RWPE1 (cell line): Measurements from ENCODE around the gene PLIN1.

Source experiments
- CTCF ChIA-PET: fragments of 350-600 bp; sonication (Branson Sonifier 250); formaldehyde crosslinking; extraction: SDS; loops from one replicate; lab custom pipeline; 2021; lab: Yijun Ruan, JAX
- POLR2A ChIA-PET: fragments of 400-600 bp; formaldehyde crosslinking; extraction: SDS; loops from one replicate; lab custom pipeline; 2020; ENCODE audit warnings: antibody characterized with exemption; ENCODE audit not compliant: low non-redundant PET; lab: Yijun Ruan, JAX
- DNase-seq: peaks from one replicate; pipeline ENCODE4 v3.0.0; 2012; ENCODE audit warnings: low spot score
- H3K27ac ChIP-seq: fragments of 450-650 bp; 2 replicates; pipeline ENCODE4 v1.5.1; 2017
- TF ChIP-seq, protein P1 (sequence below): fragments of 450-650 bp; conservative IDR thresholded peaks from 2 replicates; pipeline ENCODE4 v1.5.1; 2017; ENCODE audit warnings: low read depth, mild to moderate bottlenecking

Gene PLIN1

DNA sequence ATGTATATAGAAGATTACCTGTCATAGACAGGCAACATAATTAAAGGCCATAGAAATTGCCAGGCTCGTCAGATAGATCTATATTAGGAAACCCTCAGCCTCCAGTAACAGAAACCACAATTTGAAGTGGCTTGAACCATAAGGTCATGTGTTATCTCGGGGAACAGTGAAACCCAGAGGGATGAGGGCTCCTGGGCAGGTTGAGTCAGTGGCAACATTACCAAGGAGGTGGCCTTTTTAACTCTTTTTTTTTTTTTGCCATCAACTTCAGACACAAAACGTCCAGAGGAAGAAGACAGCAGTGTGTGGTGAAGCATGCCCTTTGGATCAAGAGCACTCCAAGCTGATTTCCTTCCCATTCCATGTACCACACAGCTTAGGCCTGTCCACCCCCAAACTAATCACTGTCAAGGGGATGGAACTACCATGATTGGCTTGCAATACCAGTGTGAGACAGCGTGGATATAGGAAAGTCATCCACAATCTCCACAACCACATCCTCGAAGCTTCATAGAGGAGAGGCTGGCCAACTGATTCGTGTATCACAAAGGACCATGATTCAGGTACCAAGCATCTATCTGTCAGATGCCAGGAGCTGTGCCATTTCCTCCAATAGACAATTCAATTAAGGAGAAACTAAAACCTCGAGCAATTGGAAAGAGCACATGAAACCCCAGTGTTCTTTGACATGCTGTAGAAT lies 22.9 kb downstream of the PLIN1 start:
- TF ChIP-seq, protein P1, sequence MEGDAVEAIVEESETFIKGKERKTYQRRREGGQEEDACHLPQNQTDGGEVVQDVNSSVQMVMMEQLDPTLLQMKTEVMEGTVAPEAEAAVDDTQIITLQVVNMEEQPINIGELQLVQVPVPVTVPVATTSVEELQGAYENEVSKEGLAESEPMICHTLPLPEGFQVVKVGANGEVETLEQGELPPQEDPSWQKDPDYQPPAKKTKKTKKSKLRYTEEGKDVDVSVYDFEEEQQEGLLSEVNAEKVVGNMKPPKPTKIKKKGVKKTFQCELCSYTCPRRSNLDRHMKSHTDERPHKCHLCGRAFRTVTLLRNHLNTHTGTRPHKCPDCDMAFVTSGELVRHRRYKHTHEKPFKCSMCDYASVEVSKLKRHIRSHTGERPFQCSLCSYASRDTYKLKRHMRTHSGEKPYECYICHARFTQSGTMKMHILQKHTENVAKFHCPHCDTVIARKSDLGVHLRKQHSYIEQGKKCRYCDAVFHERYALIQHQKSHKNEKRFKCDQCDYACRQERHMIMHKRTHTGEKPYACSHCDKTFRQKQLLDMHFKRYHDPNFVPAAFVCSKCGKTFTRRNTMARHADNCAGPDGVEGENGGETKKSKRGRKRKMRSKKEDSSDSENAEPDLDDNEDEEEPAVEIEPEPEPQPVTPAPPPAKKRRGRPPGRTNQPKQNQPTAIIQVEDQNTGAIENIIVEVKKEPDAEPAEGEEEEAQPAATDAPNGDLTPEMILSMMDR: no peak
- POLR2A ChIA-PET: no interaction called here
- DNase-seq: no peak
- H3K27ac ChIP-seq: no peak overlapping the region
- CTCF ChIA-PET: no interaction called here

DNA sequence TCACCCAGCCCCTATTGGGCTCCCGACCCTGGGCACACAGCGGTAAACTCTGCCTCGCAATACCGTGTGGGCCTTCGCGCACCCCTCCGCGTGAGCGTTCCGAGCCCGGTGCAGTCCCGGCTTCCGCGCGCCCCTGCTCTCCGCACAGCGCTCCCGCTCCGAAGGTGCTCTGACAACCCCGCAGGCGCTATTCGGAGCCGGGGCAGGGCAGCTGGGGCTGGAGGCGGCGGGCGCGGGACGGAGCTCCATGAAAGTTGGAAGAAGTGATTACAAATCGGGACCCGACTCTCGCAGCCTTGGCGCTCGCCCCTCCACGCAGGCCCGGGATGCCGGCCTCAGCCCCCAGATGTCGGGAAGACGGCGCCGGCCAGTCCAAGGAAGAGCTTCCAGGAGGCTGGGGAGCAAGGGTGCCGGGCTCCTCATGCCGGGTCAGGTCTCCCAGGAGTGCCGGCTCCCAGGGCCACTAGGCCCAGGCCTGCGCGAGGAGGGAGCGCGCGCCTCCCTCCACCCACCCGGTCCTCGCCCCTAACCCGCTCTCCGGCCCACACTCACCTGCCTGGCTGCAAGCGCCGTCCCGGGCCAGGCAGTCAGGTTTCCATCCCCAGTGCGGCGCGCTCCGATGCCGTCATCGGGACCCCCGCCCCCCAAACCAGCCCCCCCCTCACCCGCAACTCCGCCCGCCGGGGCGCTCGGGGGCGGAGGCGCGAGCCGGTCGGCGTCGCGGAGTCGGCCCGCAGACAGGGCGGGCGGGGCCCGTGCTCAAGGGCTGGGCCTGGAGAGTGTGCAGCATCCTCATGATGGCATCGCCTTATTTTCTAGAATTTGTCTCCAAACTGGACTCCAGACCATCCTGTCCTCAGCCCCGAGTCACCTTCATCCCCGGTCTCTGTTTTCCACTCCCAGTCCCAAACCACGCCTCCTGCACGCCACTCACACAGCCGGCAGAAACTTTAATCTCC lies 24.0 kb downstream of the PLIN1 start, which contains the start of gene KIF7:
Gene KIF7 (minus strand): TSS at position 621 of the 959 bp plus-strand sequence. CDS start 2,537 bp downstream, outside the sequence.
- peak; percentile 54 for DNase-seq
- ChIA-PET CTCF (interaction anchor here (0.6 kb wide), 2 partner anchors 10 to 94 kb away, joined by 3 read pairs; no protein-coding TSS in a partner anchor), POLR2A (no interaction called here)
- peak within 1 kb of the TSS; percentile 37 for H3K27ac ChIP-seq
- TF ChIP-seq, protein P1: no peak

DNA sequence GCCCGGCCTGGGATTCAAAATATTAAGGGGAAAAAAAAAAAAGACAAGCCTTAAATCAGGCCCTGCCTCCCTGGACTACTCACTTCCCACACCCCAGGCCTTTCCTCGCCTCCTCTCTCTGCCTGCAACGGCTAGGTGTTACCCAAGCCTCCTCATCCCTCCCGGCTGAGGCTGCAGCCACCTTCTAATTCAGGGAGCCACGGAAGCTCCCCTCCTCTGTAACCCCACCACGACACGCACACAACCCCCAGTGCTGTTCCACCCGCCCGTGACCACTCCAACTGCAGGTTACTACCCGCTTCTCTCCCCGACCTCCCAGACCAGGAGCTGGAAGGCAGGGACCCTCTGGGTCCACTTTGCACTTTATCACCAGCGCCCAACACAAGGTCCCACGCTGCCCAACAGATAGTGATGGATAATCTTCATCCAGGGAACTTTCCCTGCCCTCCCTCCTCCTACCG lies 24.8 kb downstream of the PLIN1 start:
- TF ChIP-seq, protein P1: no peak
- POLR2A ChIA-PET: no interaction called here
- DNase-seq: peak; percentile 59
- CTCF ChIA-PET: interaction anchor here (0.6 kb wide), 2 partner anchors 11 to 95 kb away, joined by 3 read pairs; no protein-coding TSS in a partner anchor
- H3K27ac ChIP-seq: peak overlapping the region; percentile 37

DNA sequence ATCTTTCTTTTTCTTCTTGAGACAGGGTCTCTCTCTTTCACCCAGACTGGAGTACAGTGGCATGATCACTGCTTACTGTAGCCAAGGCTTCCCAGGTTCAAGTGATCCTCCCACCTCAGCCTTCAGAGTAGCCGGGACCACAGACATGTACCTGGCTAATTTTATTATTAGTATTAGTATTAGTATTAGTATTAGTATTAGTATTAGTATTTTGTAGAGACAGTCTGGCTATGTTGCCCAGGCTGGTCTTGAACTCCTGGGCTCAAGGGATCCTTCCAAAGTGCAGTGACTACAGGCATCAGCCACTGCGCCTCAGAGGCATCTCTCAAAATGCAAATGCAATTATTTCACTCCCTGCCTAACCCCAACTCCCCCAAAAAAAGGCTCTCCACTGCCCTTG lies 25.6 kb downstream of the PLIN1 start:
- TF ChIP-seq, protein P1: no peak
- DNase-seq: no peak
- POLR2A ChIA-PET: no interaction called here
- CTCF ChIA-PET: no interaction called here
- H3K27ac ChIP-seq: no peak overlapping the region

DNA sequence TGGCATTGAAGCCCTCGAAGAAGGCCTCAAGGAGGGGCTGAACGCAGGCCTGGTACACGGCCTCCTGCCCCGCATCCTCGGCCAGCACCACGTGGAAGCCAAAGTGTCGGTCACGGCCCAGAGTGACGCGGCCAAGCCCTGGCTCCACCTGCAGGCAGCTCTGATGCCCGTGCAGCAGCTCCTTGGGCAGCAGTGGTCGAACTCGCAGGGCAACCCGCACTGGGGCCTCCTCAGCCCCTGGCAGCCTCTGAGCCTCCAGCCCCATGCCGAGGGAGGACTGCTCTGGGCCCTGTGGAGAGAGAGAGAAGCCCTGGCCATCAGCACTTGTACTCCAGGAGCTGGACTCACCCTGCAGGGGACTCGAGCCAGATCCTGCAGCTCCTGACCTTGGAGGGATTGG lies 26.5 kb downstream of the PLIN1 start:
- CTCF ChIA-PET: no interaction called here
- DNase-seq: no peak
- no peak overlapping the region; the same call in 1 of the 2 replicates for H3K27ac ChIP-seq
- POLR2A ChIA-PET: no interaction called here
- TF ChIP-seq, protein P1: no peak

DNA sequence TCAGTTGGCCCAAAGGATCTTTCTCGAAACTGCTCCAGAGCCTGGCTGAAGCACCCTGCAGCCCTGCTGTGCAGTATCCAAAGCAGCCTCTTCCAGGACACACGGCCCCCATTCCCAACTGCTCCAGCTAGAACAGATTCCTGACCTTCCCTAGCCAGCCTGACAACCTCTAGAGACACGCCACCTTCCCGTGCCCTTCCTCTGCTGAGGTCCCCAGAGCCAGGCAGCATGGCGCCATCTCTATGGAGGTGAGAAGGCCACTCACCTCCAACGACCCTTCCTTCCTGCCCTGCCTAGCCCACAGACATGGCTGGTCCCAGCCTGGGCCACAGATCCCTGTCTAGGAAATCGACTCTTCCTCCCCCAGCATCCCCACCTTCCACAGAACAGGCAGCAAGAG lies 27.0 kb downstream of the PLIN1 start:
- CTCF ChIA-PET: no interaction called here
- no peak for DNase-seq
- POLR2A ChIA-PET: no interaction called here
- TF ChIP-seq, protein P1: no peak
- peak overlapping the region; percentile 13; the same call in 1 of the 2 replicates for H3K27ac ChIP-seq
